Measurements from ENCODE around the gene KIF5C.

KIF5C gene

GRCh38 chr2:148874868-148875341 is at the start of gene KIF5C:
KIF5C (plus strand) TSS chr2:148875227; CDS start chr2:148875618, 391 bp downstream.
- H3K4me2 ChIP-seq (ENCODE audit: low read length) = peak within 1 kb of the TSS; percentile 72
- no peak within 1 kb of the TSS for H3K27ac ChIP-seq (ENCODE audit: low read depth, low read length, poor library complexity, severe bottlenecking)
- peak within 1 kb of the TSS; percentile 74 for H3K4me3 ChIP-seq (ENCODE audit: low read depth, low read length, poor library complexity, severe bottlenecking)
- no peaks in the 10 kb centered on the region for H4K20me1 ChIP-seq (ENCODE audit: insufficient read depth, low read length)
- H3F3A ChIP-seq (ENCODE audit: insufficient read depth, low read length) = no peaks in the 10 kb centered on the region; the same call in 1 of the 2 replicates
- H3K4me1 ChIP-seq (ENCODE audit: insufficient read depth, low read length, severe bottlenecking) = peaks cover 17% of the 10 kb centered on the region
- H3K36me3 ChIP-seq (ENCODE audit: insufficient read depth, low read length) = no peaks in the 10 kb centered on the region
- peak within 1 kb of the TSS; percentile 60; the same call in 1 of the 2 replicates for H3K9ac ChIP-seq (ENCODE audit: low read length)
- no peaks in the 10 kb centered on the region; the same call in 1 of the 2 replicates for H3K27me3 ChIP-seq (ENCODE audit: insufficient read depth, low read length)
- peak within 1 kb of the TSS; percentile 94 for H2AFZ ChIP-seq (ENCODE audit: low read length)
- no peaks in the 10 kb centered on the region for H3K9me3 ChIP-seq (ENCODE audit: low read length)
- TF ChIP-seq EZH2 (IDR thresholded peaks at IDR 0.05; ENCODE audit: borderline replicate concordance, low read length) = no peak
- no peaks in the 10 kb centered on the region for H3K9me2 ChIP-seq (ENCODE audit: low read depth, low read length)
- no peaks in the 10 kb centered on the region for H3K79me2 ChIP-seq (ENCODE audit: insufficient read depth, low read length)

- Histone ChIP-seq H3K27me3 (ENCODE audit: insufficient read depth, low read length) (no peaks in the 10 kb centered on the region), H3K4me2 (ENCODE audit: low read length) (no peak overlapping the region), H2AFZ (ENCODE audit: low read length) (no peak overlapping the region), H3K9me3 (ENCODE audit: low read length) (no peaks in the 10 kb centered on the region), H3K9ac (ENCODE audit: low read length) (no peak overlapping the region), H3K27ac (ENCODE audit: low read depth, low read length, poor library complexity, severe bottlenecking) (no peak overlapping the region), H3K79me2 (ENCODE audit: insufficient read depth, low read length) (no peaks in the 10 kb centered on the region), H3K9me2 (ENCODE audit: low read depth, low read length) (no peaks in the 10 kb centered on the region), H3F3A (ENCODE audit: insufficient read depth, low read length) (no peaks in the 10 kb centered on the region), H4K20me1 (ENCODE audit: insufficient read depth, low read length) (no peaks in the 10 kb centered on the region), H3K36me3 (ENCODE audit: insufficient read depth, low read length) (no peaks in the 10 kb centered on the region), H3K4me3 (ENCODE audit: low read depth, low read length, poor library complexity, severe bottlenecking) (no peak overlapping the region), H3K4me1 (ENCODE audit: insufficient read depth, low read length, severe bottlenecking) (no peaks in the 10 kb centered on the region)
- no peak for TF ChIP-seq EZH2 (IDR thresholded peaks at IDR 0.05; ENCODE audit: borderline replicate concordance, low read length)
- no peak for TF ChIP-seq CTCF (IDR thresholded peaks at IDR 0.05; ENCODE audit: low read length)
Observed at GRCh38 chr2:148826791-148827190, 48.2 kb upstream of the KIF5C start.

GRCh38 chr2:148828941-148829340 is 46.1 kb upstream of the KIF5C start:
- H2AFZ ChIP-seq (ENCODE audit: low read length) = no peak overlapping the region
- TF ChIP-seq EZH2 (IDR thresholded peaks at IDR 0.05; ENCODE audit: borderline replicate concordance, low read length) (no peak), CTCF (IDR thresholded peaks at IDR 0.05; ENCODE audit: low read length) (no peak)

GRCh38 chr2:148829618-148830017 is 45.4 kb upstream of the KIF5C start:
- Histone ChIP-seq H3K79me2 (ENCODE audit: insufficient read depth, low read length) (no peaks in the 10 kb centered on the region), H4K20me1 (ENCODE audit: insufficient read depth, low read length) (no peaks in the 10 kb centered on the region), H3K9ac (ENCODE audit: low read length) (no peak overlapping the region), H3K27ac (ENCODE audit: low read depth, low read length, poor library complexity, severe bottlenecking) (no peak overlapping the region), H3F3A (ENCODE audit: insufficient read depth, low read length) (no peaks in the 10 kb centered on the region), H3K4me2 (ENCODE audit: low read length) (no peak overlapping the region), H3K4me3 (ENCODE audit: low read depth, low read length, poor library complexity, severe bottlenecking) (no peak overlapping the region), H3K9me2 (ENCODE audit: low read depth, low read length) (no peaks in the 10 kb centered on the region), H3K36me3 (ENCODE audit: insufficient read depth, low read length) (no peaks in the 10 kb centered on the region), H3K27me3 (ENCODE audit: insufficient read depth, low read length) (no peaks in the 10 kb centered on the region), H2AFZ (ENCODE audit: low read length) (no peak overlapping the region), H3K4me1 (ENCODE audit: insufficient read depth, low read length, severe bottlenecking) (no peaks in the 10 kb centered on the region), H3K9me3 (ENCODE audit: low read length) (no peaks in the 10 kb centered on the region)
- TF ChIP-seq EZH2 (IDR thresholded peaks at IDR 0.05; ENCODE audit: borderline replicate concordance, low read length) = no peak
- TF ChIP-seq CTCF (IDR thresholded peaks at IDR 0.05; ENCODE audit: low read length) = no peak

More at GRCh38 chr2:148828941-148829340, 46.1 kb upstream of the KIF5C start:
- Histone ChIP-seq H3K4me1 (ENCODE audit: insufficient read depth, low read length, severe bottlenecking) (no peaks in the 10 kb centered on the region), H3K4me2 (ENCODE audit: low read length) (no peak overlapping the region), H3K4me3 (ENCODE audit: low read depth, low read length, poor library complexity, severe bottlenecking) (no peak overlapping the region), H3K9me2 (ENCODE audit: low read depth, low read length) (no peaks in the 10 kb centered on the region), H3K27ac (ENCODE audit: low read depth, low read length, poor library complexity, severe bottlenecking) (no peak overlapping the region), H3K79me2 (ENCODE audit: insufficient read depth, low read length) (no peaks in the 10 kb centered on the region), H3F3A (ENCODE audit: insufficient read depth, low read length) (no peaks in the 10 kb centered on the region), H3K36me3 (ENCODE audit: insufficient read depth, low read length) (no peaks in the 10 kb centered on the region), H3K27me3 (ENCODE audit: insufficient read depth, low read length) (no peaks in the 10 kb centered on the region), H3K9me3 (ENCODE audit: low read length) (no peaks in the 10 kb centered on the region), H3K9ac (ENCODE audit: low read length) (no peak overlapping the region), H4K20me1 (ENCODE audit: insufficient read depth, low read length) (no peaks in the 10 kb centered on the region)

Measured in OCI-LY1 (cell line).